HG02870 (cell line): ENCODE measurements around the gene VWC2.
"Not testable (repeated sequence)": the region's sequence is repeated elsewhere in the genome, so short reads cannot be mapped to it uniquely, and the experiment has no call there.

ENCODE experiments used
- ATAC-seq: cut with Tn5 transposase; IDR thresholded peaks from one replicate; pipeline ENCODE4 v1.9.1; 2021; ENCODE audit warnings: mild to moderate bottlenecking, moderate library complexity; ENCODE audit not compliant: unreplicated experiment

The VWC2 gene

DNA sequence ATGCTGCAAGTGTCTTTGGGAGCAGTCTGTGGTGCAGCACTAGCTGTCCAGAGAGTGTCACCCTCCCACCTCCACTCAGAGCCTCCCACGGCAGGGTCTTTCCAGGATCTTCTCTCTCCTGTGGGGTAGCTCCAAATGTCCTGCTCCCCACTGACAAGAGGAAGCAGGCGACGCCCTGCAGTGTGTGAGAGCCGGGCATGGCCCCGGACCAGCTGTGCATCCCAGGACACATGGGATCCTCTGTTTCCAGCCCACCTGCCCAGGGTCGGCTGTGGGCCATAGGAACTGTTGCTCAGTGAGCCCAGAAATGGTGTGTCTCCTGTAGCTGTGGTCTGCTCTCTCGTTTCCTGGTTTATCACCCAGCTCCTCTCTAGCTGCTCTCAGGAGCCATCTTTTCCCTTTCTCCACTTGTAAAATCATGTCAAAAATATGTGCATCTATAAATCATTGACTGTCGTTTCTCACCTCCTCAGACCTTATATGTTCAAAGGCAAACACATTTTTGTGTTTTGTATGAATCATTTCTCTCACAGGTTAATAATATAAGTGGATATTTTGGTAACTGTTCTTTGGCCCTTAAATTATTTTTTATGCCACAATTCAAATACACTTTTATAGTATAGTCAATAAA, 74.9 kb downstream of the VWC2 start:
- ATAC-seq: no peak

DNA sequence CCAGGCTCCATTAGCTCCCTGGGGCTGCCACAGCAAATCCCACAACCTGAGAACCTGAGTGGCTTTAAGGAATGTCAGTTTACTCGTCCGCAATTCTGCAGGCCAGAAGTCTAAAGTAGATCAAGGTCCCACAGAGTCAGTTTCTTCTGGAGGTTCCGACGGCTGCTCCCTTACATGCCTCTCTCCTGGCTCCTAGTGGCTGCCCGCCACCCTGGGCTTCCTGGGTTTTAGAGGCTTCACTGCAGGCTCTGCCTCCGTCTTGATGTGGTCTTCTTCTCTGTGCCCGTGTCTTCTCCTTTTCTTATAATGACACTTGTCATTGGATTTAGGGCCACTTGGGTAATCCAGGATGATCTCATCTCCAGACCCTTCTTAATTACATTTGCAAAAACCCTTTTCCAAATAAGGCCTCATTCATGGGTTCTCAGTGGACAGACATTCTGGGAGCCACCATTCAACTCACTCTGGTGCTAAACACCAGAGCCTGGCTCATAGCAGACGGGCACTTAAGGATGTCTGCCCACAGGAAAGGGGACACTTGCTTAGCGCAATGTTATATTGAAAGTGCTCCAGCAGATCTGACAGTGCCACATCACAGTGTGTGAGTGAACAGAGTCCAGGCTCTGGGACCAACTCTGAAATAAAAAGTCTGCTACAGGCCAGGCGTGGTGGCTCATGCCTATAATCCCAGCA, 77.6 kb downstream of the VWC2 start:
- ATAC-seq: no peak

DNA sequence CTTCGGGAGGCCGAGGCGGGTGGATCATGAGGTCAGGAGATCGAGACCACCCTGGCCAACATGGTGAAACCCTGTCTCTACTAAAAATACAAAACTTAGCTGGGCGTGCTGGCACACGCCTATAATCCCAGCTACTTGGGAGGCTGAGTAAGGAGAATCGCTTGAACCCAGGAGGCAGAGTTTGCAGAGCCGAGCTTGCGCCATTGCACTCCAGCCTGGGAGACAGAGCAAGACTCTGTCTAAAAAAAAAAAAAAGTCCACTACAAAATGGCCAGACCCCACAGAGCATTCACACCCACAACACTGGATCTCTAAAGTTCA, 78.1 kb downstream of the VWC2 start:
- ATAC-seq: not testable (repeated sequence)

DNA sequence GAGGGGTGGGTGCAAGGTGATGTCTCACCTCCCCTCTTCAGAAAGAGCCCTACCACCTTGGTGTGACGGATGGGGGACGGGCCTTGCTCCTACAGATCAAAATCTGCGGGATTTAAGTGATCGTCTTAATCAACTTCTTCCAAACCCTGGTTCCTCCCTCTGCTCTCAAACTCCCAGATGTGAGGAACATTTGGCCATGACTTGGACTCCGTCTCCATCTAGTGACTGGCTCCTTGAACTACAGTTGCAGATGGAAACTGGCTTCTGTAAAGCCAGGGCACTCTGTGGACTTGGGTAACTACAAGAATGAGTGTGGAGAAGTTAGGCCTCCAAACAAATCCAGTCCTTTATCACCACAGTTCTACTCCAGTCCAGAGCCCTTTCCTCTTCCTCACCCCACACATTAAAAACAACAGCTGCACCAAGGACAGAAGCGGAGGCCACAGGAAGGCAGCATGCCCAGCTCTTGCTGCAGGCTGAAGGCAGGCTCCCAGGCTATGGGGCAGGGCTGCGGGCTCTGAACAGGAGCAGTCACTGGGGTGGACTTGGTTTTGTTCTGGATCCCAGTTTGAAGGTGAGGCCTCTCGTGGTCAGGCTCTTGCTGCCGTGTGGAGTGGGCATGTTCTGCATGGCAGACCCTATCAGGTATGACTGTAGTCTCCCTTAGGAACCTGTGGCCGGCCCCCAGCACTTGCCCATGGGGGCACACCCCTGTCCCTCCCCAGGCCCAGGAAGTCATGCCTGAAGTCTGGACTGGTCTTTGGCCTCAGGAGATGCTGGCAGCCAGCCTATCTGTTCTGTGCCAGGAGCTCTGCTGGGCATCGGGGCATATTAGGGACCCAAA, 79.4 kb downstream of the VWC2 start:
- peak; percentile 70 for ATAC-seq

DNA sequence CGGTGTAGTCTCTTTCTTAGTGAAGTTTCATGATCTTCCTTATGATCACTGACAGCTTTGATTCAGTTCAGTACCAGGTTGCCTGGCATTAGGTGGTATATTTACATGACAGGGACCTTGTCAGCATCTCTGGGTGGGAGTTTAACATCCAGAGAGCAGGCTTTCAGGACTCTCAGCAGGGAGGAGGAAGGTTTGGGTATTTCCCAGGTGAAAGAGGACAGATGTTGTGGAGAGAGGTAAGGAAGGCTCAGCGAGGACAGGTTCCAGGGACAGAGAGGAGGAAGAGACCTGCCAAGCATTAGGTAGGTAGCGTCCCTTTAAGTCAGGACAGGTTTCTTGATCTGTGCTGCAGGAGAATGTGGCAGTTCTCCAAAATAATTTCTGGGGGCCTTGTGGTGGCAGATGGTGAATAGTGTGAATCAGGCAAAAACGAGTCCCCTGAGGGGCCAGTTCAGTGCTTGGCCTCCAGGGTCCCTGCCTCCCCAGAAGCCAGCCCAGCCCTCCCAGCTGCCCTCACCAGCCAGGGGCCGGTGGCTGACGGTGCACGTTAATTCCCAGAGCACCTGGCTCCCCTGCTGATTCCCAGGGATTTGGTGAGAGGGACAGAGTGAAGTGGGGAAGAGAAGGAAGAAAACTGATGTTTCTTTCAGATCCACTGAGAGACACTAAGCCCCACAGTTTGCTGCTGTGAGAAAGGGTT, 82.0 kb downstream of the VWC2 start:
- no peak for ATAC-seq

DNA sequence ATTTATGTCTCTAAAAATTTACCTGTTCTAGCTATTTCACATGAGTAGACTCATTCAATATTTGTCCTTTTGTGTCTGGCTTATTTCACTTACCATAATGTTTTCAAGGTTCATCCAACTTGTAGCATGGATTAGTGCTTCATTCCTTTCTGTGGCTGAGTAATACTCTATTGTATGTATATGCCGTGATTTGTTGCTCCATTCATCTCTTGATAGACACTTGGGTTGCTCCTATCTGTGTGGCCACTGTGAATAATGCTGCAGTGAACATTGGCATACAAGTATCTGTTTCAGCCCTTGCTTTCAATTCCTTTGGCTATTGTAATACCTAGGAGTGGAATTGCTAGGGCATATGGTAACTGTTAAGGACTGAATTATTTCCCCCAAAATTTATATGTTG, 86.9 kb downstream of the VWC2 start:
- ATAC-seq: no peak

DNA sequence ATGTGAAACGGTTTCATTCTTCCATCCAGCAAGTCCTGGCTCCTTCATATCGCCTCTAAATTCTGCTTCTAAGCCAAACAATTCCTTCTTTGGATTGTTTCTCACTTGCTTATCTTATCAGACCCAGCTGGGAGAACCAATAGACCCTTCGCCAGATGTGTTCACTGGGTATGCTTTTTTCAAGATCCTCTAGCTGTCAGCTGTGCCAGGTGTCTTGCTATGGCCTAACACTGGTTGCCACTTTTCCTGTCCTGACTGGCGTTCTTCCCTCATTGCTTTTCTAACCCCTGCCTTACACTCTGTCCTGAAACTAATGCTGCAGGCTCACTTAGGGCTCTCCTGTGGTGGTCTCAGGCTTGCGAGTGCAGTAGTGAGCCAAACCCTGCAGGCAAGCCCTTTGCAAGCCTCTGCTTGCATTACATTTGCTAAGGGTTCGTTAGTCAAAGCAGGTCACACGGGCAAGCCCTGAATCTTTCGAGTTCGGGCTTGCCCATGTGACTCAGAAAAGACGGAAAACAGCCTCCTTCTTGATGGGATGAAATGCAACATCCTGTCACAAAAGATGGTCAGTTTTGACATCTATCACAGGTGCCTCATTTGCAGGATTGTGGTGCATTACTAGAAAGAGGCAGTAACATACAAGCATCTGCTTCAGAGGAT, 92.8 kb downstream of the VWC2 start:
- no peak for ATAC-seq

DNA sequence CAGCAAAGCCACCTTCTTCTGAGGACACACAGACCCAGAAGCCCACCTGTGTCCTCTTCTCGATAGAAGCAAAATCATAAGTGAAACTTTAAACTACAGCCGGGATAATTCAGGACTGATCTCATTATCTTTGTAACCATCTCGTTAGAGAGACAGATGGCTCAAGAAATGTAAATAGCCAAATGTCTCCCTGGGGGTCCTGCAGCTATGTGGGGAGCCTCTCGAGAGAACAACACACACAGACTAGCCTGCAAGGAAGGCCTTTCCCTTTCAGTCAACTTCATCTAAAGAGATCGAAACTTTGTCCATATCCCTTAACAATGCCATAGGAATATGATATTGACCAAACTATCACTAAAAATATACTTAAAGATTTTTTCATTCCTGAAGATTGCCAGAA, 93.5 kb downstream of the VWC2 start:
- ATAC-seq: no peak

DNA sequence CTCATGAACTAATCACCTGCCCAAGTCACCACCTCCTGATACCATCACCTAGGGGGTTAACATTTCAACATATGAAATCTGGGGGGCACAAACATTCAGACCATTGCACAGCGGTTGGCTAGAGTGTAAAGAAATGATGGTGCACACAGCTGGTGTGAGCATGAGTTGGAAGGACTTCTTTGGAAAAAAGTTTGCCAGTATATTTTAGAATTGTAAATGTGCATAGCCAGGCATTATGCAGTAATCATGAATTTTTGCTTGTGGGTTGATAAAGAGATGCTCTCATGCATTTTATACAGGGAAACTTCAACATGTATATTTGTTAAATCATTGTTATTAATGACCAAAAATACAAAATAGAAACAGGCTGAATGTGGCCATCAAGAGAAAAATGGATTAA, 100.0 kb downstream of the VWC2 start:
- no peak for ATAC-seq

DNA sequence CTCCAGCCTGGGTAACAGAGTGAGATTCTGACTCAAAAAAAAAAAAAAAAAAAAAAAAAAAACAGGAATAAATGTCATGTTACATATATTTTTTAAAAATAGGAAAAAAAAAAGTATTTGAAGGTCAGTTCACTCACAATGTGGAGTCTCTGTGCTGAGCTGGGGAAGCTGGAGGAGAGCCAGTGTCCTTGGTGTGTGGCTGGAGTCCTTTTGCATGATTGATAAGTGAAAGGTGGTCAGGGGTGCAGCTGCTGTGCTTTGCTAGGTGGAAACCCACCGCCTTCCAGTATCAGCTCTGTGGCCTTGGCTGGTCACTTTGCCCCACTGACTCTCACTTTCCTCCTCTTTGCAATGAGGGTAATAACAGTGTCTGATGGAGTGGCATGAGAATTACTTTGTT, 101.9 kb downstream of the VWC2 start:
- ATAC-seq: no peak

DNA sequence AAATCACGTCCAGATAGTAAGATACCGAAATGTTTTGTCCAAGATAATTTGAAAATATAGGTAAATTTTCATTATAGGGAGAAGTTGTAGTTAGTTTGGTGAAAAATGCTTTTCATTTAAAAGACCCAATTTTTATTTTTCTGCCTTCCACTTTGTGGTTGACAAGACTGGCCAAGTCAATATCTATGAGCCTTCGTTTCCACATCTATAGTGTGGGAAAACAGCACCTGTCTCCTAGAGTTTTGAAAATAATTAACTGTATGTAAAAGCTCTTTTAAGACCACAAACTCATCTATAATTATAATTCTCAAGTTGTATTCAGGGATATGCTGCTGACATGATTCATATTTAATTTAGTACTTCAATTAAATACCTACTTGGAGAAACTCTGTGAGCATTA, 102.8 kb downstream of the VWC2 start:
- no peak for ATAC-seq

DNA sequence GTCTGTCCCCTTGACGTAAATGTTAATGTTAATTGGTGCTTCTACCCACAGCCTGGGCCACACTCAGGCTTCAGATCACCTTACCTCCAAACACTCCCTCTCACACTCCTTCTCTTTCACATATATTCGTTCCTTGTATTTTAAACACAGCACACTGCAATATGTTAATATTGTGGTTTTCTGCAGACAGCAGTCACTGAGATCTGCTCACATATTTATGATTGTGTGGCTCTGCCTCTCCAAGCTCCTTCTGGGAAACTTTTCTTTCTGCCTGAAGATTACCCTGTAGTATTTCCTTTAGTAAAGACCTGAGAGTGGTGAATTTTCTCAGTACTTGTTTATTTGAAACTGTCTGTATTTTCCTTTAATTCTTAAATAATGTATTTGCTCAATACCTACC, 104.7 kb downstream of the VWC2 start:
- no peak for ATAC-seq

DNA sequence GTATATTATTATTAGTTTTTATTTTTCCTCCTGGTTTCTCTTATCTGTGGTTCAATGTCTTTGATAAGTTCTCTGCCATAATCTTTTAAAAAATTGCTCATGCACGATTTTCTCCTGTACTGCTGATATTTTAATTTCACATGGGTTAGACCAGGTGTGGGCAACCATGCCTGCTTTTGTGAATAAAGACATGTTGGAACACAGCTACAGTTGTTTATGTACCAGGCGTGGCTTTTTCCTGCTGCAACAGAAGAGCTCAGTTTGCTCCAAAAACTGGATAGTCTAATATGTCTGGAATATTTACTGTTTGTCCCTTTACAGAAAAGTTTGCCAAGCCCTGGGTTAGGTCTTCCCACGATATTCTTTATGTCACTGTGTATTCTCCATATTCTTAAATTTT, 105.2 kb downstream of the VWC2 start:
- no peak for ATAC-seq

DNA sequence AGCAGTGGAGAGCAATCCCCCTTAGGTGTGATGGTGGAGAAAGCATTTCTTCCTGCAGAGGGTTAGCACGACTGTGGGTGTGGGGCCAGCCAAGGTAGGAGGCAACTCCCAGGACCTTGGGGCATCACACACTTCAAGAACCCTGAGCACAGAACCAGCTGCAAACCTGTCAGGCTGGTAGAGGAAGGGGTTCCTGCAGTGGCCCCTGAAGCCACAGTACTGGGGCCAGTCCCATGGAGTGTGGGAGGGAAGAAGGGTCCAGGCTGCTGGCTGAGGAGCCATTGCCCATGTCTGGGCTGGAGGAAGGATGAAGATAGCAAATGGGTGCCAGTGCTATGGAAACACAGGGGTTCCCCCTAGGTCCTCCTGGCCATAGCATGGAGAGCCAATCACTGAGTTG, 110.5 kb downstream of the VWC2 start:
- ATAC-seq: no peak

DNA sequence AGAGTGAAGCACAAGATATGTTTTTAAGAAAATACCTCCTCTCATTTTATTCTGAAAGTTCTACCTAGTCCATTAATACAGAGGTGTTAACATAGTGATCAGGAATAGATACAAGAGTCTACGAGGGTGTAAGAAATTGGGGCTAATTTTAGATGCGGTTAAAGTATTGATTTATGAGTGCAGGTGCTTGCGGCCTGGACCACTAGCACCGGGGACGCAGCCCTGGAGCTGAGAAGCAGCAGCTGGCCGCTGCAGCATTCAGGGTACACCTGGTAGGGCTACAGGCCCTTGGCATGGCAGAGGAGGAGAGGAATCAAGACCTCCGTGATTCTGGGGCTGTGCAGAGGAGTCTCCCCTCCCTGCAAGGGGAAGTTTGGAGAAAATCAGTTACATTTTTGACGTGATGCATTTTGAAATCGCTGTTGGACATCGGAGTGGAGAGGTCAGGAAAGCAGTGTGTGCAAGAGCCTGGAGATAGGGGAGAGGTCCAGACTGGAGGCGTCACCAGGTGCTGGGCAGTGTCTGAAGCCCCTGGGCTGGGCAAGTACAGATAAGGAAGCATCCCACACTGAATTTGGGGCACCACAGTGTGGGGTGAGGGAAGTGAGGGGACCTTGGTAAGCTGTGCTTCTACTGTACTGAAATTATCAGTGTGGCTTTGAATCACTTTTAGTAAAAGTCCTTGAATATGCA, 112.3 kb downstream of the VWC2 start:
- no peak for ATAC-seq

DNA sequence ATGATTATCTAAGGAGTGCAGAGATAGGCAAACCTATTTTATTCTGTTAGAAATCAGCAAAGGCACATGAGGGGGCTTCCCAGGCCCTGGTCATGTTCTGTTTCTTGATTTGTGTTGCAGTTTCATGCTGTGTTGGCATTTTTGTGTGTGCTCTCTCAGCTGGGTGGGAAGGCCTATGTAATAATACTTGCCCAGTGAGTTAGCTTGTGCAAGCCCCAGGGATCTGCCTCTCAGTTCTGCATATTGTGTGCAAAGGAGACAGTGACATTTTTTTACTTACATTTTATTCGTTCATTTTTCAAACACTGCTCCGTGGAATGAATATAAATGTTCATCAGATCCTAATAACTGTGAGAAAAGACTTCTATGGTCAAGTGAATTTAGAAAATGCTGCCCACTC, 119.0 kb downstream of the VWC2 start:
- ATAC-seq: no peak

DNA sequence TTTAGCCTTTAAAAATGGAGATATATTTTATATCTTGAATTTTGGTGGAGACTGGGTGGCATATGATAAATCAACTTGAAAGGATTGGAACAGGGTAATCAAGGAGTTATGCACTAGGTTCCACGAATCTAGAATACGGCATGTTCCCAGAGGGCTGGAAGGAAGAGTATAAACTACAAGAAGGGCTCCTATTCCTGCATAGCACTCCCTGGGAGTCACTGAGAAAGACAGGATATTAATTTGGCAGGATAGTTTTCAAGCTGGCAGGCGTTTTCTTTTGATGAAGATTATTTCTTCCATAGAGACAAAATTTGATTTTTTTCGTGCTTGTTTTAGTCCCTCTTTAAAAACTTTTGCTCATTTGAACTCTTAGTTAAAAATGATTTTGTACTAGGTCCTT, 119.7 kb downstream of the VWC2 start:
- no peak for ATAC-seq

DNA sequence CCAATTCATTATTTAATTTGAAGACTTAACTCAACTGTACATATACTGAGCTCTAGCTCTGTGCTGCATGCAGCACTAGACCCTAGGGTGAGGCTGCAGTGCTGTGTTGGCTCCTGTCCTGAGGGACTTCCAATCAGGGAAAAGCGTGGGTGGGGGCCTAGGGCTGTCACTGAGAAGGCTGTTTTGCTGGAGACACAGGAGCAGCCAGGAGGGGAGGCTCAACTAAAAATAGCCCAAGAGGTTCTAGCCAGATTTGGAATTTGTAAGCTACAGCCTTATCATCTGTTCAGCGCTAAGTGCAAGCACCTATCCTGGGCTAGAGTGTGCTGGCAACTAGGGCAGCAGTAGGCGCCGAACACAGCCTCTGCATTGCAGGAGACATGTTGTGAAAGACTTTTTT, 121.1 kb downstream of the VWC2 start:
- no peak for ATAC-seq

DNA sequence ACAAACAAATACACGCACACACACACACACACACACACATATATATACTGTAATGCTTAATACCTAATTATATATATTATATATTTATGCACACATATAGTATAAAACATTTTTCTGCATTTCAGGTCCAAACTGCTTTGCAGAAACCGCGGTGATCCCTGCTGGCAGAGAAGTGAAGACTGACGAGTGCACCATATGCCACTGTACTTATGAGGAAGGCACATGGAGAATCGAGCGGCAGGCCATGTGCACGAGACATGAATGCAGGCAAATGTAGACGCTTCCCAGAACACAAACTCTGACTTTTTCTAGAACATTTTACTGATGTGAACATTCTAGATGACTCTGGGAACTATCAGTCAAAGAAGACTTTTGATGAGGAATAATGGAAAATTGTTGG, 138.5 kb downstream of the VWC2 start:
- ATAC-seq: no peak

DNA sequence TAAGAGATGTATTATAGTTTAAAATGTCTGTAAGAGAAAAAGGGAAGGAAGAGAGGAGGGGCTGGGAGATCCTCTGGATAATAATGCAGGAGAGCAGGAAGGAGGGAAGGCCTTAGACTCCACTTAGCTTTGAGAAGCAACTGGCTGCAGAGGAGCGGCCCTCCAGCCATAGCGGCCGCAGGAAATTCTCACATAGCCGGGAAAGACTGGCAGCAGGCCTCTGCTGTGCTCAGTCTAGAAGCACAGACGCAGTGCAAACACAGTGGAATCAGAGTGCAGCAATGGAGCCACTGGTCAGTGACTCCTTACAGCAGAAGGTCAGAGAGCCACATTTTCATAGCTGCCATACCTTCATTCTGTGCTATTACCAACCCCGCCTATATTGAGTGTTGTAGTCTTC, 153.3 kb downstream of the VWC2 start:
- ATAC-seq: no peak

DNA sequence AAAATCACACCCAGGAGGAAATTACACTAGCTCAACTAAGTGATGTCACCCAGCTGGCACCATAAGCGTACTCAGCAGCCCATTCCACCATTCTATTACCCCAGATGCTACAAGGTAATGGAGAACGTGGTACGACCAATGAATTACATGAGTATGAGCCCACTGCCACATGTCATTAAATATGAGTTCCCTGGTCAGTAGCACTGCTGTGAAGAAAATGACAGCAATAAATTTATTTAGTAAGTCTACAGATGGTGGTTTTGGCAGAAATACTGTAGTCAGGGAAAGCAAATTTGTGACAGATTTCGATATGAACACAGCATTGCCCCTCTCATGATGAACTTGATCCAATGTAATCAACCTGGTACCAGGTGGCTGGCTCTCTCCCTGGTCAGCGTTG, 154.2 kb downstream of the VWC2 start:
- ATAC-seq: no peak
